GM10266 (cell line): ENCODE measurements around the gene TSEN34.
A peak's percentile ranks its signal among the peaks of the same experiment; 100 is the strongest.
"Not testable (repeated sequence)": the region's sequence is repeated elsewhere in the genome, so short reads cannot be mapped to it uniquely, and the experiment has no call there.

Experiments
- DNase-seq: peaks from one replicate; pipeline ENCODE4 v3.0.0; 2012; ENCODE audit errors: extremely low spot score
- CTCF ChIP-seq: IDR thresholded peaks from 2 replicates; pipeline ENCODE4 v1.5.1; 2012; ENCODE audit warnings: mild to moderate bottlenecking, low read depth; ENCODE audit not compliant: control insufficient read depth, insufficient read depth; ENCODE audit errors: missing control alignments

TSEN34 gene

GRCh38 chr19:54162241-54162805 lies 28.8 kb upstream of the TSEN34 start:
- peak; percentile 80 for DNase-seq
- TF ChIP-seq CTCF, result no peak

GRCh38 chr19:54162884-54163283 lies 28.2 kb upstream of the TSEN34 start:
- no peak for DNase-seq
- no peak for TF ChIP-seq CTCF

GRCh38 chr19:54164369-54165068 lies 26.6 kb upstream of the TSEN34 start:
- TF ChIP-seq CTCF, result no peak
- no peak for DNase-seq

- DNase-seq, result no peak
- TF ChIP-seq CTCF, result no peak
Observed at GRCh38 chr19:54165222-54165621, 25.9 kb upstream of the TSEN34 start.

- peak; percentile 92 for DNase-seq
- peak; percentile 98 for TF ChIP-seq CTCF
Observed at GRCh38 chr19:54168174-54168917, 22.8 kb upstream of the TSEN34 start.

GRCh38 chr19:54169149-54169740 lies 21.9 kb upstream of the TSEN34 start:
- no peak for TF ChIP-seq CTCF
- DNase-seq, result no peak

GRCh38 chr19:54171736-54172431 lies 19.2 kb upstream of the TSEN34 start:
- not testable (repeated sequence) for DNase-seq
